T-helper 17 cell (primary cell): Measurements from ENCODE around the gene TADA2A. TPM values are rescaled to one million over a fixed set of nuclear protein-coding genes. Genes with fewer than 3 reads are reported as not detected.
A peak's percentile ranks its signal among the peaks of the same experiment; 100 is the strongest.

Source experiments
- ATAC-seq: fragments of 150-1000 bp; cut with Tn5 transposase; 2 replicates; pipeline ENCODE4 v1.10.0; 2021; ENCODE audit warnings: mild to moderate bottlenecking, moderate library complexity
- DNase-seq, 3 donors: peaks; one replicate each; pipeline versions ENCODE4 v3.0.0 to v3.0.0-alpha.2; 2020 to 2021
- H3K9me3 ChIP-seq: one replicate; pipeline ENCODE4 v1.7.0; 2013; ENCODE audit warnings: low read length, mild to moderate bottlenecking; ENCODE audit not compliant: control insufficient read depth, poor library complexity, severe bottlenecking
- H3K27ac Mint-ChIP-seq: one replicate; pipeline ENCODE4 v1.8.0; 2022; ENCODE audit warnings: mild to moderate bottlenecking, moderate library complexity, mixed read lengths
- H3K27me3 Mint-ChIP-seq: one replicate; pipeline ENCODE4 v1.8.0; 2022; ENCODE audit warnings: mixed read lengths
- H3K36me3 Mint-ChIP-seq: one replicate; pipeline ENCODE4 v1.8.0; 2022; ENCODE audit warnings: low read depth, mixed read lengths
- H3K4me1 Mint-ChIP-seq: one replicate; pipeline ENCODE4 v1.8.0; 2022; ENCODE audit warnings: mild to moderate bottlenecking, mixed read lengths
- H3K4me3 Mint-ChIP-seq: one replicate; pipeline ENCODE4 v1.8.0; 2022; ENCODE audit warnings: mild to moderate bottlenecking, moderate library complexity, mixed read lengths
- total RNA-seq, 4 donors: library from RNA in 2 of 4; stranded (reverse) in 2 of 4; gene quantifications; one replicate each; pipeline ENCODE4 v1.2.3 and lab custom pipeline; 2022 to 2026

The TADA2A gene
- total RNA-seq, 2 donors from 2014 or later, result 11.1 to 13.9 TPM

DNA sequence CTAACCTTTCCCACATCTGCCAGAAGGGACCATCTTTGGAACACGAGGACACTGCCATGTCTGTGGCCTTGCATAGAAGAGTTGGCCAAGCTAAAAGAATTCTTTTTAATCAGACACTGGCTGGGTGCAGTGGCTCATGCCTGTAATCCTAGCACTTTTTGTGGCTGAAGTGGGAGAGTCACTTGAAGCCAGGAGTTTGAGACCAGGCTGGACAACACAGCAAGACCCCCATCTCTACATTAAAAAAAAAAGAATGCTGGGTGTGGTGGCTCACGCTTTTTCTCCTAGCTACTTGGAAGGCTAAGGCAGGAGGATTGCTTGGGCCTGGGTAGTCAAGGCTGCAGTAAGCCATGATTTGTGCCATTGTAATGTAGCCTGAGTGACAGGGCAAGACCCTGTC is 73.7 kb downstream of the TADA2A start:
- H3K36me3 Mint-ChIP-seq, result peaks cover 8% of the 10 kb centered on the region
- no peak overlapping the region for H3K27ac Mint-ChIP-seq
- no peak for DNase-seq
- H3K4me3 Mint-ChIP-seq, result no peak overlapping the region
- no peaks in the 10 kb centered on the region for H3K9me3 ChIP-seq
- ATAC-seq, result no peak
- no peaks in the 10 kb centered on the region for H3K4me1 Mint-ChIP-seq
- no peaks in the 10 kb centered on the region for H3K27me3 Mint-ChIP-seq

DNA sequence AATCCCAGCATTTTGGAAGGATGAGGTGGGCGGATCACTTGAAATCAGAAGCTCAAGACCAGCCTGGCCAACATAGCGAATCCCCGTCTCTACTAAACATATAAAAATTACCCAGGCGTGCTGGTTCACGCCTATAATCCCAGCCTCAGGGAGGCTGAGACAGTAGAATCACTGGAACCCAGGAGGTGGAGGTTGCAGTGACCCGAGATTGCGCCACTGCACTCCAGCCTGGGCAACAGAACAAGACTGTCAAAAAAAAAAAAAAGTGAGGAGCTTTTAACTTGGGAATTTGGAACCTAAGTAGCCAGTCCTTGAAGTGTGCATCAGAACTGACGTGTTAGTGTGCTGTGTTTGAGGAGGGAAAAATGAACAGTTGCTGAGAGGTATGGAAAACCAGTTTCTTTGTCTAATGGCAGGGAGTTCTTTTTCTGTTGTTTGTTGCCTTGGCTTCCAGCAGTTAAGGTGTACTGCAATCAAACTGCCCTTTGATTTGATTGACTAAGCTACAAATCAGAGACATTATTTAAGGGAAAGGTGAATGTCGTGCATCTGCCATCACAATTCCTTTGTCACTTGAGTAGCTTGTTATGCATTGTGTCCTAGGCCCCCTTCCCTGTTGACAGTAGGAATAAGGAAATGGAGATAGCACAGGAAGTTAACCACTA is 74.4 kb downstream of the TADA2A start:
- no peaks in the 10 kb centered on the region for H3K4me1 Mint-ChIP-seq
- no peak overlapping the region for H3K4me3 Mint-ChIP-seq
- no peaks in the 10 kb centered on the region for H3K27me3 Mint-ChIP-seq
- H3K9me3 ChIP-seq, result no peaks in the 10 kb centered on the region
- ATAC-seq (no peak), DNase-seq (no peak)
- peaks cover 6% of the 10 kb centered on the region for H3K36me3 Mint-ChIP-seq
- no peak overlapping the region for H3K27ac Mint-ChIP-seq

GRCh38 chr17:37483311-37484039 is 76.8 kb downstream of the TADA2A start:
- no peak for DNase-seq
- no peaks in the 10 kb centered on the region for H3K27me3 Mint-ChIP-seq
- H3K9me3 ChIP-seq, result no peaks in the 10 kb centered on the region
- no peak overlapping the region for H3K27ac Mint-ChIP-seq
- no peak for ATAC-seq
- peaks cover 7% of the 10 kb centered on the region for H3K4me1 Mint-ChIP-seq
- no peak overlapping the region for H3K4me3 Mint-ChIP-seq
- H3K36me3 Mint-ChIP-seq, result peaks cover 6% of the 10 kb centered on the region

DNA sequence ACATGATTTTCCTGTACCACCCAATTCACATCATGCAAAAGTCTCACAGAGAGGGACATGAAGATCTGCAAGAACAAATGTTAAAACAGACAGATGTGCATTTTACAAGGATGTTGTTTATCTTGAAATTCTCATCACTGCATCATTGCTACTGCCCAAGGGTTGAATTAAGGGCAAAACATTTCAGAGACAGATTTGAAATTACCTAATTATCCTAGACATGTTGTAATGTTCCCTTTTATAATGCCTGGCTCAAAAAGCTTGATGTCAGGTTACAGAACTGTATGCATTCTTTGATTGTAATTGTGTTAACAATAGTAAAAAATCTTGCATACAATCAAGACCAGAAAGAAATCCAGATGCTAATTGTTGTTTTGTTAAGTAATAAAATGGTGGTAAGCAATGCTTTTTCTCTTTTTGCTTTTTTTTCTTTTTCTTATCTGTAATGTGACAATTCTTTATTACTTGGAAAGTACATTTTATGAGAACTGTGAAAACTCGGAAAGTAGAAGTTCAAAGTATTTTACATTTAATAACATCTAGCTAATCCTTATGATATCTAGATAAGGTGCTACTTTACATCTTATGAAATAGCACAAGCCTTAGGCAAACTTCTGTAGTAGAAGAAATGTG is 79.4 kb downstream of the TADA2A start:
- DNase-seq (no peak), ATAC-seq (no peak)
- H3K27me3 Mint-ChIP-seq, result no peaks in the 10 kb centered on the region
- no peak overlapping the region for H3K27ac Mint-ChIP-seq
- H3K4me1 Mint-ChIP-seq, result peaks cover 18% of the 10 kb centered on the region
- no peaks in the 10 kb centered on the region for H3K9me3 ChIP-seq
- peaks cover 2% of the 10 kb centered on the region for H3K36me3 Mint-ChIP-seq
- no peak overlapping the region for H3K4me3 Mint-ChIP-seq

GRCh38 chr17:37488009-37488604 is 81.4 kb downstream of the TADA2A start:
- no peak for ATAC-seq
- no peaks in the 10 kb centered on the region for H3K9me3 ChIP-seq
- Mint-ChIP-seq H3K27me3 (no peaks in the 10 kb centered on the region), H3K4me1 (peaks cover 20% of the 10 kb centered on the region), H3K27ac (peak overlapping the region; percentile 54), H3K4me3 (peak overlapping the region; percentile 98), H3K36me3 (peaks cover 2% of the 10 kb centered on the region)
- DNase-seq, result no peak

DNA sequence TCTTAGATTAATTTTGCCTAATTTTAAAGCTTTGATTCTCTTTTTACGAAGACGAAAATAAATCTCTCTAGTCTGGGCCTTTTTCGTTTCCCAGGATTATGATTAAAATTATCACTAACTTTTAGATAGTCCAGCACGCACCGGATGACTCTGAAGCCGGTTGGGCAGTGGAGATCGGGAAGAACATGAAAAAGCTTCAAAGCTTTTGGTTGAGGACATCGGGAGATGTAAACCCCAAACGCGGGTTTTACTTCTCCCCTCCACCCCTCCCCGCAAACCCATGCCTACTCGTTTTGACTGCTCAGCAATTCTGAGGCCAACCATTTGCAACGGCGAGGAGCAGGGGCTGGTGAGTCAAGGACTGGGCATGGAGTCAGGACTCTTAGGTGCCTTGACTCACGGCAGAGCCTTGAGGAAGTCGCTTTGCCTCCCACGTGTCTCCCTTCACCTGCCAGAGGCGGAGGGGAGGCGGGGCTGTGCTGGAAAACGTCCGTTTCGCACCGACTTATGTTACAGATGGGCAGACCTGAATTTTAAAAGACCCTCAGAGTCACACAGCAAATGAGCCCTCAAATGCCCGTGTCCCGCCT is 82.0 kb downstream of the TADA2A start:
- peaks cover 2% of the 10 kb centered on the region for H3K36me3 Mint-ChIP-seq
- ATAC-seq, result peak; percentile 33

DNA sequence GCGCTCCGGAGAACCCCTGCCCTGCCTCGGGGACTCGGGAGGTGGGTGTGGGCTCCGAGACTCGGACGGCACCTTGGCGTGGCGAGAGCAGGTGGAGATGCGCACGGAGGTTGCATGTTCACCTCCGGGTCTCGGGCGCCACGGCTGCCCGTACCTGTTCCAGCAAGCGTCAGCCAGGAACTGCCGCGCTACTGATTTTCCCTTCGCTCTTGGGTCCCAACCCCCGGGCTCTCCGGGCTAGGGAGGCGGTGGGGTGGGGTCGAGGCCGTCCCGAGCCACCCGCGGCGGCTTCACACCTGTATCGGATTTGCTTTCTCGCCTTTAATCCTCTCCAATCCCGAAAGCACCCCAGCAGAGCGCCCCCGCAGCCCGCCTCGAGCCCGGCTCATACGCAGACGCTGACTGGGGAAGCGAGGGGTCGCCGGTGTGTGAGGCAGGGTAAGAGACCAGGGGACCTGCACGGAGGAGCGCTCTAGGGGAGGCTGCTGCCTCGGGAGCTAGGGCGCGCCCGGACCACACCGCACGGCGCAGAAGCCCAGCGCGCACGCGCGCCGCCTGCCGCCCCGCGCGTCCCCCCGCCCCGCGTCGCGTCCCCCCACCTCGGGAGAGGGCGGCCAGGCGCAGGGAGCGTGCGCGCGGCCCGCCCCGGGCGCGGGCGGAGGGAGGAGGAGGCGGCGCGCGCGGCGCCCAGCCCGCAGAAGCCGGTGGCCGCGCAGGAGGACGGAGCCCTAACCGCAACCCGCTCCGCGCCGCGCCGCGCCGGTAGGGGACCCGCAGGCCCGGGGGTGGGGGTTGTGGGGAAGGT is 82.7 kb downstream of the TADA2A start, which contains the start of gene DUSP14:
Gene DUSP14, plus strand, starts transcription at position 695 of the 805 bp plus-strand sequence. CDS start 22,382 bp downstream, outside the sequence.
- peak; percentile 82 for ATAC-seq
- peaks cover 20% of the 10 kb centered on the region for H3K4me1 Mint-ChIP-seq

More for the DNA sequence above, 82.0 kb downstream of the TADA2A start:
- peak; percentile 17 to 38 (median 26) for DNase-seq
- peak overlapping the region; percentile 54 for H3K27ac Mint-ChIP-seq
- no peaks in the 10 kb centered on the region for H3K27me3 Mint-ChIP-seq
- H3K9me3 ChIP-seq, result no peaks in the 10 kb centered on the region
- peak overlapping the region; percentile 98 for H3K4me3 Mint-ChIP-seq
- peaks cover 20% of the 10 kb centered on the region for H3K4me1 Mint-ChIP-seq

GRCh38 chr17:37490022-37490587 is 83.4 kb downstream of the TADA2A start:
- Mint-ChIP-seq H3K27ac (peak overlapping the region; percentile 93), H3K4me3 (peak overlapping the region; percentile 98), H3K36me3 (peaks cover 2% of the 10 kb centered on the region), H3K4me1 (peaks cover 20% of the 10 kb centered on the region), H3K27me3 (no peaks in the 10 kb centered on the region)
- ATAC-seq (peak; percentile 73), DNase-seq (peak; percentile 57 to 64 (median 58))
- no peaks in the 10 kb centered on the region for H3K9me3 ChIP-seq

More for the DNA sequence above, 82.7 kb downstream of the TADA2A start, which contains the start of gene DUSP14:
- DNase-seq, result peak; percentile 71 to 79 (median 75)
- Mint-ChIP-seq H3K27me3 (no peaks in the 10 kb centered on the region), H3K4me3 (peak within 1 kb of the TSS; percentile 98), H3K36me3 (peaks cover 2% of the 10 kb centered on the region), H3K27ac (peak within 1 kb of the TSS; percentile 93)
- no peaks in the 10 kb centered on the region for H3K9me3 ChIP-seq

GRCh38 chr17:37490638-37491614 is 84.2 kb downstream of the TADA2A start:
- no peak for ATAC-seq
- H3K27ac Mint-ChIP-seq, result peak overlapping the region; percentile 93
- DNase-seq, result no peak
- no peaks in the 10 kb centered on the region for H3K9me3 ChIP-seq
- H3K27me3 Mint-ChIP-seq, result no peaks in the 10 kb centered on the region
- peaks cover 2% of the 10 kb centered on the region for H3K36me3 Mint-ChIP-seq
- peak overlapping the region; percentile 98 for H3K4me3 Mint-ChIP-seq
- H3K4me1 Mint-ChIP-seq, result peaks cover 20% of the 10 kb centered on the region

DNA sequence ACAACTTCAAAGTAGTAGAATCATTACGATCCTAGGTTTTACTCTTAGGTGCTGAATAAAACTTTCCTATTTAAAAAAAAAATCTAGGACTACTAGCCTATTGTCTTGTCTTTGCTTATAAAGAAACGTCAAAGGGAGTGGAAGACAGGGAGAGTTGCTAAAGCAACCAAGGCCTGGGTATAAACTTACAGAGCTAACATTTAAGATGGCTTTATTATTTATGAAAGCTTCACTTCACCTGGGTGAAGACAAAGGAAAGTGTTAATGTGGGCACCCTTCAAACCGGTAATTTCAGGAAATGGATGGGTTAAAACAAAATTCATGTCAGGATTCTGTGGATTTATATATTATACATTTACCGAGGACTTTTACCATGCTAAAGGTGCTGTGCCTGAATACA is 85.5 kb downstream of the TADA2A start:
- DNase-seq (no peak), ATAC-seq (no peak)
- peaks cover 2% of the 10 kb centered on the region for H3K36me3 Mint-ChIP-seq
- H3K9me3 ChIP-seq, result no peaks in the 10 kb centered on the region
- H3K4me1 Mint-ChIP-seq, result peaks cover 20% of the 10 kb centered on the region
- H3K4me3 Mint-ChIP-seq, result no peak overlapping the region
- no peak overlapping the region for H3K27ac Mint-ChIP-seq
- H3K27me3 Mint-ChIP-seq, result no peaks in the 10 kb centered on the region
